Prostate gland (tissue), 2 donors: ENCODE measurements around the gene TARP.

ENCODE experiments used
- POLR2A ChIP-seq: fragments of 450-650 bp; IDR thresholded peaks from one replicate; pipeline ENCODE4 v1.6.1; 2016; ENCODE audit warnings: antibody characterized with exemption, mild to moderate bottlenecking
- TF ChIP-seq, protein P1 (sequence below), 4 experiments: fragments of 200-600 bp in 2 of 4; fragments of 450-650 bp in 2 of 4; sonication (generic) in 2 of 4; IDR thresholded peaks; 1 replicate in 3 of 4; 2 replicates in 1 of 4; pipeline ENCODE4 v1.5.1; 2016 to 2019; ENCODE audit warnings: antibody characterized with exemption in 4 of 4, mild to moderate bottlenecking in 2 of 4, moderate library complexity in 2 of 4

DNA sequence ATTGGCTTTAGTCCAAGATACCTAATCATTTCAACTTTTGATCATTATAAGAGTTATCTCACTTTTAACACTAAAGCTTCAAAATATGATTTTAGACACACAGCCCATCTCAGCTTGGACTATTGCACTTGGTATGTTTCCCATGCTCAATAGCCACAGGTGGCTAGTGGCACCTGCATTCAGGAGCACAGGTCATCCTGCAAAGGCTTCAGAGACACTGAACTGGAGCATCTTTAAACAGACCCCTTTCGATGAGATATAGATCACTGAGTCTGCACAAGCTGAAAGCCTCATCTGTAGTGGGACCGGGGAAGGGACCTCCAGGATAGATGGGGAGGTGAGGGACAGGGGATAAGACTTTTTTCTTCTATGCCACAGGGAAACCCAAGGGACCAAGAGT lies 48.5 kb upstream of the TARP start:
- TF ChIP-seq, protein P1, sequence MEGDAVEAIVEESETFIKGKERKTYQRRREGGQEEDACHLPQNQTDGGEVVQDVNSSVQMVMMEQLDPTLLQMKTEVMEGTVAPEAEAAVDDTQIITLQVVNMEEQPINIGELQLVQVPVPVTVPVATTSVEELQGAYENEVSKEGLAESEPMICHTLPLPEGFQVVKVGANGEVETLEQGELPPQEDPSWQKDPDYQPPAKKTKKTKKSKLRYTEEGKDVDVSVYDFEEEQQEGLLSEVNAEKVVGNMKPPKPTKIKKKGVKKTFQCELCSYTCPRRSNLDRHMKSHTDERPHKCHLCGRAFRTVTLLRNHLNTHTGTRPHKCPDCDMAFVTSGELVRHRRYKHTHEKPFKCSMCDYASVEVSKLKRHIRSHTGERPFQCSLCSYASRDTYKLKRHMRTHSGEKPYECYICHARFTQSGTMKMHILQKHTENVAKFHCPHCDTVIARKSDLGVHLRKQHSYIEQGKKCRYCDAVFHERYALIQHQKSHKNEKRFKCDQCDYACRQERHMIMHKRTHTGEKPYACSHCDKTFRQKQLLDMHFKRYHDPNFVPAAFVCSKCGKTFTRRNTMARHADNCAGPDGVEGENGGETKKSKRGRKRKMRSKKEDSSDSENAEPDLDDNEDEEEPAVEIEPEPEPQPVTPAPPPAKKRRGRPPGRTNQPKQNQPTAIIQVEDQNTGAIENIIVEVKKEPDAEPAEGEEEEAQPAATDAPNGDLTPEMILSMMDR (IDR thresholded peaks at IDR 0.05) = no peak
- no peak for TF ChIP-seq POLR2A
